SK-N-SH treated with all-trans-retinoic acid at 6 μM for 48 hours (cell line): ENCODE results near the gene ATXN10.

Source experiments
- ATAC-seq: fragments of 200-7000 bp; cut with Tn5 transposase; 3 replicates; pipeline ENCODE4 v1.9.1; 2020; ENCODE audit warnings: mild to moderate bottlenecking, moderate library complexity
- BACH2 ChIP-seq: fragments of 250-450 bp; sonication (Bioruptor Pico); IDR thresholded peaks from 2 replicates; pipeline ENCODE4 v1.9.0; 2021; ENCODE audit warnings: mild to moderate bottlenecking, borderline replicate concordance
- CREB5 ChIP-seq: fragments of 250-450 bp; sonication (Bioruptor Pico); IDR thresholded peaks from 2 replicates; pipeline ENCODE4 v1.5.1; 2020; ENCODE audit warnings: low read depth, mild to moderate bottlenecking, moderate library complexity
- CSDC2 ChIP-seq: fragments of 250-450 bp; sonication (Bioruptor Pico); IDR thresholded peaks from 2 replicates; pipeline ENCODE4 v1.5.0; 2020; ENCODE audit warnings: mild to moderate bottlenecking, moderate library complexity
- CSRNP3 ChIP-seq: fragments of 250-450 bp; sonication (Bioruptor Pico); IDR thresholded peaks from 2 replicates; pipeline ENCODE4 v1.5.1; 2021; ENCODE audit warnings: mild to moderate bottlenecking, moderate library complexity
- ESRRG ChIP-seq: fragments of 250-450 bp; sonication (Bioruptor Pico); IDR thresholded peaks from 2 replicates; pipeline ENCODE4 v1.6.1; 2021; ENCODE audit warnings: mild to moderate bottlenecking
- GLIS3 ChIP-seq: fragments of 250-450 bp; sonication (Bioruptor Pico); IDR thresholded peaks from 2 replicates; pipeline ENCODE4 v1.5.0; 2020; ENCODE audit warnings: mild to moderate bottlenecking, moderate library complexity
- ISL1 ChIP-seq: fragments of 250-450 bp; sonication (Bioruptor Pico); IDR thresholded peaks from 2 replicates; pipeline ENCODE4 v2.1.2; 2022; ENCODE audit warnings: mild to moderate bottlenecking, moderate library complexity
- OSR1 ChIP-seq: fragments of 250-450 bp; sonication (Bioruptor Pico); IDR thresholded peaks from 2 replicates; pipeline ENCODE4 v1.8.0; 2022; ENCODE audit warnings: moderate library complexity, mild to moderate bottlenecking, inconsistent platforms
- PATZ1 ChIP-seq: fragments of 250-450 bp; sonication (Bioruptor Pico); IDR thresholded peaks from 2 replicates; pipeline ENCODE4 v1.8.0; 2020; ENCODE audit warnings: mild to moderate bottlenecking, moderate library complexity, borderline replicate concordance
- POU6F1 ChIP-seq: fragments of 250-450 bp; sonication (Bioruptor Pico); IDR thresholded peaks from 2 replicates; pipeline ENCODE4 v1.8.0; 2021; ENCODE audit warnings: low read depth, mild to moderate bottlenecking, moderate library complexity, borderline replicate concordance
- PPARA ChIP-seq: fragments of 250-450 bp; sonication (Bioruptor Pico); IDR thresholded peaks from 2 replicates; pipeline ENCODE4 v1.5.0; 2020; ENCODE audit warnings: mild to moderate bottlenecking, borderline replicate concordance
- SNAI2 ChIP-seq: fragments of 250-450 bp; sonication (Bioruptor Pico); IDR thresholded peaks from 2 replicates; pipeline ENCODE4 v1.5.0; 2020; ENCODE audit warnings: mild to moderate bottlenecking, moderate library complexity
- TOX ChIP-seq: fragments of 250-450 bp; sonication (Bioruptor Pico); IDR thresholded peaks from 2 replicates; pipeline ENCODE4 v1.8.0; 2021; ENCODE audit warnings: mild to moderate bottlenecking, moderate library complexity, borderline replicate concordance
- TSHZ2 ChIP-seq: fragments of 250-450 bp; sonication (Bioruptor Pico); IDR thresholded peaks from 2 replicates; pipeline ENCODE4 v1.5.0; 2020; ENCODE audit warnings: mild to moderate bottlenecking, moderate library complexity
- ZC3H10 ChIP-seq: fragments of 250-450 bp; sonication (Bioruptor Pico); IDR thresholded peaks from 2 replicates; pipeline ENCODE4 v1.5.1; 2021; ENCODE audit warnings: mild to moderate bottlenecking, moderate library complexity
- ZFP30 ChIP-seq: fragments of 450-650 bp; formaldehyde crosslinking; IDR thresholded peaks from 2 replicates; pipeline ENCODE4 v1.5.0; 2022; ENCODE audit warnings: mild to moderate bottlenecking, moderate library complexity
- ZNF565 ChIP-seq: fragments of 450-650 bp; formaldehyde crosslinking; conservative IDR thresholded peaks from 2 replicates; pipeline ENCODE4 v1.5.0; 2020; ENCODE audit warnings: low read depth, mild to moderate bottlenecking, moderate library complexity
- ZNF70 ChIP-seq: fragments of 450-650 bp; formaldehyde crosslinking; IDR thresholded peaks from 2 replicates; pipeline ENCODE4 v1.5.0; 2020; ENCODE audit warnings: mild to moderate bottlenecking, moderate library complexity
- ZNF8 ChIP-seq: fragments of 450-650 bp; formaldehyde crosslinking; IDR thresholded peaks from 2 replicates; pipeline ENCODE4 v1.5.0; 2020; ENCODE audit warnings: mild to moderate bottlenecking, moderate library complexity

Gene ATXN10

GRCh38 chr22:45627489-45628233, 44.0 kb upstream of the ATXN10 start (continued):
- TF ChIP-seq CREB5 (CRISPR knock-in tag): no peak
- no peak for TF ChIP-seq CSDC2 (CRISPR knock-in tag)
- no peak for TF ChIP-seq SNAI2 (CRISPR knock-in tag)
- no peak for TF ChIP-seq CSRNP3

- no peak for ATAC-seq
- no peak for TF ChIP-seq CSDC2 (CRISPR knock-in tag)
- no peak for TF ChIP-seq TSHZ2 (CRISPR knock-in tag)
- no peak for TF ChIP-seq POU6F1
- TF ChIP-seq OSR1: no peak
- no peak for TF ChIP-seq PPARA (CRISPR knock-in tag)
- no peak for TF ChIP-seq BACH2
- TF ChIP-seq ZNF70 (CRISPR knock-in tag): no peak
- TF ChIP-seq GLIS3 (CRISPR knock-in tag): no peak
- no peak for TF ChIP-seq SNAI2 (CRISPR knock-in tag)
- TF ChIP-seq ZNF8 (CRISPR knock-in tag): no peak
- no peak for TF ChIP-seq ISL1 (CRISPR knock-in tag)
- no peak for TF ChIP-seq ZNF565 (CRISPR knock-in tag)
- TF ChIP-seq CREB5 (CRISPR knock-in tag): no peak
- TF ChIP-seq TOX (CRISPR knock-in tag): no peak
- TF ChIP-seq ESRRG (CRISPR knock-in tag): no peak
- no peak for TF ChIP-seq PATZ1
- no peak for TF ChIP-seq CSRNP3
- TF ChIP-seq ZC3H10 (CRISPR knock-in tag): no peak
- TF ChIP-seq ZFP30: no peak
Observed at GRCh38 chr22:45628515-45628914, 43.1 kb upstream of the ATXN10 start.
